GM19035 (cell line): ENCODE results near the gene ECE1.
A peak's percentile ranks its signal among the peaks of the same experiment; 100 is the strongest.

Source experiments
- ATAC-seq: cut with Tn5 transposase; IDR thresholded peaks from one replicate; pipeline ENCODE4 v1.9.1; 2021; ENCODE audit not compliant: unreplicated experiment

Gene ECE1

GRCh38 chr1:21289700-21290545 lies at the start of gene ECE1:
ECE1 (minus strand) TSS chr1:21290463; CDS start chr1:21290414, 49 bp downstream.
- ATAC-seq = no peak

GRCh38 chr1:21339356-21340229 lies 49.3 kb upstream of the ECE1 start:
- ATAC-seq = no peak

DNA sequence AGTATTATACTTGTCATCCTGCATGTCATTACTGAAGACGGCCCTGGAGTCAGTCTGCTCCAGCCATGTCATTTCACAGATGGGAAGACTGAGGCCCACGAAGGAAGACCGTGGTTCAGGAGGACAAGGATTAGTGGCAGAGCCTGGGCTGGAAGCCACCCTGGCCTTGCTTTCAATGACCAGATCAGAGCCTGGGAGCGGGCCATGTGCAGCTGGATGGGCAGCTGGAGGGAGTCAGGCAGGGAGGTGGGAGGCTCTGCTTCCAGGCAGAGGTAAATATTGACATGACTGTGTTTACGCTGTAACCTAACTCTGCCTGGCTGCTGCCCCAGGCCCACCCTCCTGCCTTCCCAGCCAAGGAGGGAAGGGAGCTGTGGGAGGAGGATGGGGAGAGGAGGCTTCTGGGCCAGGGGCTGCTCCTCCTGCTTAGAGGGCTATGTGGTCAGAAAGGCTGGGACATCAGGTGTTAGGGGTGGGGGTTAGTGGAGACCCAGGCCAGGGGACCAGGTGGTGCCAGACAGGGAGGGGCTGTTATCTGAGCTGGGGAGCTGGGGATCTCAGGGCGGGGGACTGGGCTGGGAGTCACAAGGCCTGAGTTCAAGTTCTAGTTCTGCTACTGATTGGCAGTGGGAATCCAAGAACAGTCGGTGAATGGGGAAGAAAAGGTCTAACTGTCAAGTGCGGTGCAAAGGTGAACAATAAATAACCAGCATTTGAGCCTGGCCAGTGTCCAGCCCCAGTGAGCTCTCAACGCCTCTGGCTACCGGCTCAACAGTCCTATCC lies 48.5 kb upstream of the ECE1 start:
- ATAC-seq = no peak

DNA sequence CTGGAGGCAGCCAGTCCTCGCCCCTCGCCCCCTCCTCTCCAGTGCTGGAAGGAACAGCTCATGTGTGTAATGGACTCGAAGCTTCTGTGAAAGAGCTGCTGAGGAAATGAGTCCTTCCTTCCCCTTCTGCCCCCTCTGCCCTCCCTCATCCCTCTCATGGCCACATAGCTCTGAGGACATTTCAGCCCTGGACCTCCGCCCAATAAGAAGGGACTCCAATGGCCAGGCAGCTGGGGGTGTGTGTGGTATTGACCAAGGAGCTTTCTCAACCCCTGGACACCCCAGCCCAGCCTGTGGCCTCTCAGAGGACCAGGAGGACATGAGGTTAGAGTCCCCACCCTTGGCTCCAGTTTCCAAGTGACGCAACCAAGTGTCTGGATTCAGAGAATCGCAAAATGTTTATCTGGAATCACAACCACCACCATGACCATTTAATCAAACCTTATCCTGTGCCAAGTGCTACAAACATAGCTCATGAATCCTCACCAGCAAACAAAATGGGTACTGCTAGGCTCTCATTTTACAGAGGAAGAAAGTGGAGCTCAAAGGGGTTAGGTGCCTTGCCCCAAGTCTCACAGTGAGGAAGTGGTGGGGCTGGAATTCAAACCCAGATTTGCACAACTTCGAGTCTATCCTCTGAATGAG lies 47.8 kb upstream of the ECE1 start:
- no peak for ATAC-seq

GRCh38 chr1:21337454-21337927 lies 47.2 kb upstream of the ECE1 start:
- no peak for ATAC-seq

DNA sequence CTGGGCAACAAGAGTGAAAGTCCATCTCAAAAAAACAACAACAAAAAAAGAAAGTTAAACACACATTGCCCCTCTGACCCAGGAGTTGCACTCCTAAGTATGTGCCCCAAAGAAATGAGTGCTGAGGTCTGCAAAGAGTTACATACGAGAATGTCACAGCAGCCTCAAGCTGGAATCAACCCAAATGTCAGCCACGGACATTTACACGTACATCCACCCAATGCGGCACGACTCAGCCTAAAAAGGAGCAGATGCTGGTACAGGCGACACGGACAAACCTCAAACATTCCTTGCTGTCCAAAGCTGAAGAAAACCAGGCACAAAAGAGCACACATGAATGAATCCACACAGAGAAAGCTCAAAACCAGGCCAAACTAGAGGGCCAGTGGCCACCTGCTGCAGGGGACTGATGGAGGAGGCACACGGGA lies 46.8 kb upstream of the ECE1 start:
- ATAC-seq = no peak

DNA sequence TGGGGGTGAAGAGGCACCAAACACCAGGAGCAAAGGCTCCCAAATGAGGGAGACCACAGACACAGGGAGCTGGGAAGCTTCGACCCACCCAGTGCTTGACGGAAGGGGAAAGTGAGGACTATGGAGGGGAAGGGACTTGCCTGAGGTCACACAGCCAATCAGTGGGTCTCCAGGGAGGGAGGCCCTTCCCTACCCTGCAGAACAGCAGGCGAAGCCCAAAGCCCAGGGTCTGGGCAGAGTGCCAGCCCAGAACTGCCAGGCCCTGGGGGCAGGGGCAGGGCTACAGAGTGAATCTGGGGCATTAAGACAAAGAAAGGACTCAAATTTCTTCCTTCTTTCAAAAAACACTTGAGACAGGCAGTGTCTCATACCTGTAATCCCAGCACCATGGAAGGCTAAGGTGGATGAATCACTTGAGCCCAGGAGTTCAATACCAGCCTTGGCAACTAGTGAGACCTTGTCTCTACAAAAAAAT lies 45.5 kb upstream of the ECE1 start:
- no peak for ATAC-seq

GRCh38 chr1:21335088-21335691 lies 44.9 kb upstream of the ECE1 start:
- ATAC-seq = no peak

DNA sequence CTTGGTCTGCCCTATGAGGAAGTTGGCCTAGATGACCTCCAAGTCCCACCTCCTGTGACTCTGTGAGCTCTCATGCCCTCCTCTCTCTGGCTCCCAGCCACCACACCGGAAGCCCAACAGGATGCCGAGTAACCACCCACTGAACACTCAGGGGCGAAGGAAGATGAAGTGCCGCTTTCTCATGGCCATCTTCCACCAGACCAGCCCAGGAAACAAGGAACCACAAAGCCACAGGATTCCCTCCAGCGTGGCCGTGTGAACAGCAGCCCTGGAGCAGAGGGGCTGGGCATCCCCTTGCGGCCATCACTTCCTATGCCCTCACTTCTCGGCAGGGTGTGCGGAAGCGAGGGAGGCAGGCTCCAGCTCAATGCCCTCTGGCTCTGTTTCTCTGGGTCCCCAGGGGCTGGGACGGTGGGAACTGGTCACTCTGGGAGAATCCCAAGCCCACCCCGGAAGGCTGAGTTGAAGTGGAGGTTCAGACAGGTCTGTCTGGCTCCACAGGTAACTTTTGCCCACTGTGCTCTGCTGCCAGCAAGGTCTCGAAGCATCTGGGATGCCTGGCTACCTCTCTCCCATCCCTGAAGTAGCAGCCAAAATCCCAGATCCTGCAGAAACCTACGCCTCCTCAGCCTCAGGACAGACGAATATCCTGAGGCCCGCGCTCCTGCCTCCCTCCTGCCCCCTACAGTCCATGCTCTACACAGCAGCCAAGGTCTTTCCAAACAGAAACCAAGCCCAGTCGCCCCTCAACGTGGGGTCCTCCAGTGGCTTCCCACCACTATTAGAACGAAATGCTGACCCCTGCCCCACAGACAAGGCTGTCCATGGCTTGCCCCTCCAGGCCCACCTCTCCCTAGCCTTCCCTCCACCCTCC lies 44.2 kb upstream of the ECE1 start:
- ATAC-seq = peak; percentile 81

- no peak for ATAC-seq
Measured at GRCh38 chr1:21333824-21334213, 43.6 kb upstream of the ECE1 start.

DNA sequence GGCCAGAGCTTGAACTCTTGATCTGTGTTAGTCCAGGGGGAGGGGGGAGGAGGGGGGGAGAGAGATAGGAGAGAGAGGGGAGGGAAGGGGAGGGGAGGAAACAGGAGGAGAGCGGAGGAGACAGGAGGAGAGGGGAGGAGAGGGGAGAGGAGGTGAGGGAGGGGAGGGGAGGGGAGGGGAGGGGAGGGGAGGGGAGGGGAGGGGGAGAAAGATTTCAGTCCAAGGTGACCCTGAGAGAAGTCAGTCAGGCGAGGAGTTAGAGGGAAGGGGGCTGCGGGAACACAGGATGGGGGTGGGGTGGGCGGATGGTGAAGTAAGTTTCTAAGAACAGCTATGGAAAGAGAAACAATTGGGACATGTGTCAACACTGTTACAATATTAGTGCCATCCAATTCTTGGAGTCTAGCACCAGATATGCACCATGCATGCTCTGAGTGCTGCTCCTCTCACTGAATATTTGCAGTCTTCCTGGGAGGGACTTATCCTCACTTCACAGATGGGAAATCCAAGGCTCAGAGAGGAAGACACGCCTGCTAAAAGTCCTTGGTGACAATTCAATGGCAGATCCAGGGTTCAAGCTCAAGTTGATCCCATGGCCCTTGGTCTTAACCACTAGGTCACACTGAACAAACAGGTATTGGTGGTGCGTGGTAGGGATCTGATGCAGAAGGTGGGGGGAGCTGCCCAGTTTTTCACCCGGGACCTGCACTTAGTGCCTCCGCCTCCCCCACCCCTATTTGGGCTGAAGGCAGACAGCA lies 42.5 kb upstream of the ECE1 start:
- no peak for ATAC-seq

DNA sequence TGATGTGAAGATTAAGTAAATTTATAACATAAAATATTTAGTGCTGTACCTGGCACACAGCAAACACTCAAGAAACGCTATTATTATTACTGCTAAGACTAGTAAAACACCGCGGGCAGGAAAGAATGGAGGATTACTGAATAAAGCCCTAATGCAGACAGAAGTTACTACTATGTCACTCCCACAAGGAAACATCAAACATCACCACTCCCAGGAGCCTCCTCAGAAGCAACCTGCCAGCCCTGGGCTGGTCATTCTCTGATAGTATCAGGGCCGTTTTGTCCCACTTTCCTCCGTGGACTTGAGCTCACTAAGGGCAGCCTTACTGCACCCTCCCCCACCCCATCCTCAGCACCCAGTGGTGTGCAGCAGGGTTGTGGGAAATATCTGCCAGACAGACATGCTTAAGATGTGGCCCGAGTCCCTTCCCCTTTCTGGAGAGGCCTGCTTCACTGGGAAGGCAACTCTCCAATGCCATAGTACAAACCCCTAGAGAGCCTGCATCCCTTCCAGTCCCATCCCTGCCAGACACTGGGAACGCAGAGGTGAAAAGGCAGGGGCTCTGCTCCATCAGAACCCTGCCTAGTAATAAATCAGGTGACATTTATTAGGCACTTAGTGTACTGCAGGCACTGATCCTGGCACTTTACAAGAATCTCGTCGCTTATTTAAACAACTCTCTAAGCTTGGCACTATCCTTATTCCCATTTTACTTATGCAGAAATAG lies 41.7 kb upstream of the ECE1 start:
- ATAC-seq = no peak

GRCh38 chr1:21330544-21330943 lies 40.3 kb upstream of the ECE1 start:
- no peak for ATAC-seq

GRCh38 chr1:21329209-21329844 lies 39.1 kb upstream of the ECE1 start:
- no peak for ATAC-seq

DNA sequence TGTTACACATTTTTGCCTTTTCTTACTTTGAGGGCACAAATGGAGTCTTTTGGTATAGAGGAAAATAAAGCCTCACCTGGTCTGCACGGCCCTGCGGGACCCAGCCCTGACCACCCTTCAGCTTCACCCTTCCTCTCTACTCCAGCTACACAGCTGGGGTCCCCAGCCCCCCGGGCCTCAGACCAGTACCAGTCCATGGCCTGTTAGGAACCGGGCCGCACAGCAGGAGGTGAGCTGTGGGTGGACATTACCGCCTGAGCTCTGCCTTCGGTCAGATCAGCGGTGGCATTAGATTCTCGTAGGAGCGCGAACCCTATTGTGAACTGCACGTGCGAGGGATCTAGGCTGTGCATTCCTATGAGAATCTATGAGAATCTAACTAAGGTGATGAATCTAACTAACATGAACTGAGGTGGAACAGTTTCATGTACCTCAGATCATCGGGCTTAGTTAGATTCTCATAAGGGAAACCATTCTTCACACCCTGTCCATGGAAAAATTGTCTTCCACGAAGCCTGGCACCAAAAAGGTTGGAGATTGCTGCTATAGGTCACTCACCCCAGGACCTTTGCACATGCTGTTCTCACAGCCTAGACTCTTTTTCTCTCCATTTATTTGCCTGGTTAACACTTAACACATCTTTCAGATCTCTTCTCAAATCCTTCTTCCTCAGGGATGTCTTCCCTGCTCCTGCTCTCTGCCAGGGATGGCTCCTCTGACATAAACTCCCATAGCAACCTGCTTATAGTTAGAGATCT lies 37.5 kb upstream of the ECE1 start:
- ATAC-seq = no peak

- no peak for ATAC-seq
Measured at GRCh38 chr1:21326861-21327344, 36.6 kb upstream of the ECE1 start.
